Lower lobe of right lung (tissue), 2 donors: Measurements from ENCODE around the gene CSTF2T. TPM values are rescaled to one million over a fixed set of nuclear protein-coding genes. Genes with fewer than 3 reads are reported as not detected.

Experiments
- ATAC-seq, 2 donors: fragments of 200-7000 bp; cut with Tn5 transposase; one replicate each; pipeline ENCODE4 v1.9.1; 2020 to 2022; ENCODE audit warnings: mild to moderate bottlenecking in 2 of 2, moderate library complexity in 2 of 2
- DNase-seq: peaks from one replicate; pipeline ENCODE4 v3.0.0-alpha.2; 2020
- H3K27ac ChIP-seq: fragments of 200-600 bp; one replicate; pipeline ENCODE4 v1.8.0; 2022
- H3K27me3 ChIP-seq: fragments of 200-600 bp; one replicate; pipeline ENCODE4 v1.8.0; 2022; ENCODE audit warnings: low read depth
- H3K36me3 ChIP-seq: fragments of 200-600 bp; one replicate; pipeline ENCODE4 v1.8.0; 2022; ENCODE audit warnings: mild to moderate bottlenecking
- H3K4me1 ChIP-seq: fragments of 200-600 bp; one replicate; pipeline ENCODE4 v1.8.0; 2022
- H3K4me3 ChIP-seq: fragments of 200-600 bp; one replicate; pipeline ENCODE4 v1.8.0; 2022; ENCODE audit warnings: mild to moderate bottlenecking
- H3K9me3 ChIP-seq: fragments of 200-600 bp; one replicate; pipeline ENCODE4 v1.8.0; 2022
- intact Hi-C: fragments of 100-400 bp; cut with DNase I; formaldehyde crosslinking; loops from one replicate; pipeline ENCODE4 v1.11.0; 2022
- total RNA-seq: library from RNA; stranded (reverse); fragmentation: NEBNext Ultra II Directional; extraction: Animal tissue kit (Norgen Biotek cat#: 25700); gene quantifications from one replicate; pipeline ENCODE4 v1.2.1, GENCODE V29; 2021
- TF ChIP-seq, protein P1 (sequence below): fragments of 200-600 bp; IDR thresholded peaks from one replicate; pipeline ENCODE4 v1.8.0; 2022; ENCODE audit warnings: antibody characterized with exemption, mild to moderate bottlenecking
- donor health status: DM: no; HTN: yes; CAD: no; lungs with severe emphysema.

Gene CSTF2T
- total RNA-seq, 1 donor from 2014 or later: 16.4 TPM

DNA sequence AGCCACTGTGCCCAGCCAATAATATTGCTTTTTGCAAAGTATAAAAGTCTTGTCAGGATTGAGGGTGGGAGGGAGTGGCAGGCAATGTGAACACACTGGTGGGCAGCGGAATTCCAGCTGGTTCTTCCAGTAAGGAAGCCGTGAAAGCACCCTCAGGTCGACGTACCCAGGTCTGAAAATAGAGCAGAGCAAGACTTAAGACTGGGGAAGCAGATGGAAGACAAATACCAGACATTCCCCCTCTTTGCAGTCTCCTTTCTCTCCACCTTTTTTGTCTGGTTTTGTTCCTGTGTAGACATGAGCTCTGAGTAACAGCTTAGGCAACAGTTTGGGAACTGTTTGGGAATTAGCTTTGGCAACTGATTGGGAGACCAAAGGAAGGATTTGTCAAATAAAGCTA, 17.6 kb upstream of the CSTF2T start:
- intact Hi-C loops: no loop called here
- ATAC-seq (no peak), DNase-seq (no peak)
- TF ChIP-seq, protein P1, sequence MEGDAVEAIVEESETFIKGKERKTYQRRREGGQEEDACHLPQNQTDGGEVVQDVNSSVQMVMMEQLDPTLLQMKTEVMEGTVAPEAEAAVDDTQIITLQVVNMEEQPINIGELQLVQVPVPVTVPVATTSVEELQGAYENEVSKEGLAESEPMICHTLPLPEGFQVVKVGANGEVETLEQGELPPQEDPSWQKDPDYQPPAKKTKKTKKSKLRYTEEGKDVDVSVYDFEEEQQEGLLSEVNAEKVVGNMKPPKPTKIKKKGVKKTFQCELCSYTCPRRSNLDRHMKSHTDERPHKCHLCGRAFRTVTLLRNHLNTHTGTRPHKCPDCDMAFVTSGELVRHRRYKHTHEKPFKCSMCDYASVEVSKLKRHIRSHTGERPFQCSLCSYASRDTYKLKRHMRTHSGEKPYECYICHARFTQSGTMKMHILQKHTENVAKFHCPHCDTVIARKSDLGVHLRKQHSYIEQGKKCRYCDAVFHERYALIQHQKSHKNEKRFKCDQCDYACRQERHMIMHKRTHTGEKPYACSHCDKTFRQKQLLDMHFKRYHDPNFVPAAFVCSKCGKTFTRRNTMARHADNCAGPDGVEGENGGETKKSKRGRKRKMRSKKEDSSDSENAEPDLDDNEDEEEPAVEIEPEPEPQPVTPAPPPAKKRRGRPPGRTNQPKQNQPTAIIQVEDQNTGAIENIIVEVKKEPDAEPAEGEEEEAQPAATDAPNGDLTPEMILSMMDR: no peak
- Histone ChIP-seq H3K36me3 (no peaks in the 10 kb centered on the region), H3K4me1 (no peaks in the 10 kb centered on the region), H3K4me3 (no peak overlapping the region), H3K9me3 (no peaks in the 10 kb centered on the region), H3K27me3 (no peaks in the 10 kb centered on the region), H3K27ac (no peak overlapping the region)

DNA sequence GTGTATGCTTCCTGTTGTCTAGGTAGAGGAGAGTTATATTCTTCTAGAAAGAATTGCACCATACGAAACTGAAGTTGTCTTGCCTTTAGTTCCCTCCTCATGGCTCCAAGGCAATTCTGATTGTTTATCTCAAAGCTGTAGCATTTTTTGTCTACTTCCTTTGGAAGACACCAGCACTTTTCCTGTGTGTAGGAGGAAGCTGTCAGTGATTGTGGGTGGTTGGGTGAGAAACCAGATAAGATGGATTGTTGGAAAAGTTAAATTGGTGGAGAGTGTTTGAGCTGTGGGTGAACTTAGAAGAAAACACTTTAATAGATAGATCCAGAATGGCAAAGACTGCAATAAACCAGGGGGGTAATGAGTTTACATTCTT, 12.1 kb upstream of the CSTF2T start:
- Histone ChIP-seq H3K4me1 (no peaks in the 10 kb centered on the region), H3K27ac (no peak overlapping the region), H3K36me3 (no peaks in the 10 kb centered on the region), H3K27me3 (no peaks in the 10 kb centered on the region), H3K9me3 (no peaks in the 10 kb centered on the region), H3K4me3 (no peak overlapping the region)
- DNase-seq: no peak
- intact Hi-C loops: no loop called here
- no peak for ATAC-seq
- TF ChIP-seq, protein P1: no peak

DNA sequence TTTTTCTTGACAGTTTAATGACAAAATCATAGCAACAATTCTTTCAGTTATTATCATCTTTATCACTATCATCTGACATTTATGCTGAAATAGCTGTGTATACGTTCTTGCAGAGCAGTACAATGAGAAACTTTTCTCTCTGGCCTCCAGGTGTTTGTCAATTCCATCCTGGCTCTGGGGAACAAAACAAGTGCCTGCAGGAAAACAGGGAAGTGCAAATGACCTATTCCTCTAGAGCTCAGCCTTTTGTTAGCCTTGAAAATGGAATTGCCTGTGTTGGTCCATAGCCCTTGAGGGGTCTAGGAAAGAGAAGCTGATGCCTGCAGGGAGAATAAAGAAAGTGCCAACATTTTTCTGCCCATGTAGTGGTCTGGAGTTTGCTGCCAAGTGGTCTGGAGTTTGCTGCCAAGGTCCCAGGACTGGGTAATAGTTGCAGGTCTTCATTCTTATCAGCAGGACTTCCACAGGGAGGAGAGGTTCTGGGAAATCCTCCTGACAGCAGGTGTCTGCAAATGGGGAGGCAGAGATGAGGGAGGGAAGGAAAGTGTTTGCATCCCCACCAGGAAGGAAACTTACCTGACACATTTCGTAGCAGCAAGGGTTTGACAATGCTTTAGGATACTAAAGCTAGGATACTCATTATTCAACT, 10.1 kb upstream of the CSTF2T start:
- H3K27me3 ChIP-seq: no peaks in the 10 kb centered on the region
- no peaks in the 10 kb centered on the region for H3K9me3 ChIP-seq
- H3K36me3 ChIP-seq: no peaks in the 10 kb centered on the region
- TF ChIP-seq, protein P1: no peak
- DNase-seq (no peak), ATAC-seq (no peak)
- H3K4me3 ChIP-seq: no peak overlapping the region
- no peaks in the 10 kb centered on the region for H3K4me1 ChIP-seq
- H3K27ac ChIP-seq: no peak overlapping the region
- intact Hi-C loops: no loop called here

DNA sequence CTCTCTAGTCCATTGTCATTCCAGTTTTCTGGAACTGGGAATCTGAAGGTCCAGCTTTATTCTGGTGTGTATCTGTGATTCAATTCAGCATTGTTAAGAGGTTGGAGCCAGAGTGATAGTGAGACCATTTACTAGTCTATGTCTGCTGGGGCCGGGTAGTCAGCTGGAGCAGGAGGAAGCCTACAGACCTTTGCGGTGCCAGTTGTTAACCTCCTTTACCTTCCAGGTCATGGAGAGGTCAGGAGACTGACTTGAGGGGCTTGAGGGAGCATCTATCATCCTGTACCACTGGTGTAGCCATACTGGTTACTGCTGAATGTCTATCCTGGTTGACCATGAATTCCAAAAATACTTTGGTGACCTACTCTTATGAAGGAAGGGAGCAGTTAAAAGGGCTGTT, 9.2 kb upstream of the CSTF2T start:
- intact Hi-C loops: no loop called here
- no peak overlapping the region for H3K27ac ChIP-seq

DNA sequence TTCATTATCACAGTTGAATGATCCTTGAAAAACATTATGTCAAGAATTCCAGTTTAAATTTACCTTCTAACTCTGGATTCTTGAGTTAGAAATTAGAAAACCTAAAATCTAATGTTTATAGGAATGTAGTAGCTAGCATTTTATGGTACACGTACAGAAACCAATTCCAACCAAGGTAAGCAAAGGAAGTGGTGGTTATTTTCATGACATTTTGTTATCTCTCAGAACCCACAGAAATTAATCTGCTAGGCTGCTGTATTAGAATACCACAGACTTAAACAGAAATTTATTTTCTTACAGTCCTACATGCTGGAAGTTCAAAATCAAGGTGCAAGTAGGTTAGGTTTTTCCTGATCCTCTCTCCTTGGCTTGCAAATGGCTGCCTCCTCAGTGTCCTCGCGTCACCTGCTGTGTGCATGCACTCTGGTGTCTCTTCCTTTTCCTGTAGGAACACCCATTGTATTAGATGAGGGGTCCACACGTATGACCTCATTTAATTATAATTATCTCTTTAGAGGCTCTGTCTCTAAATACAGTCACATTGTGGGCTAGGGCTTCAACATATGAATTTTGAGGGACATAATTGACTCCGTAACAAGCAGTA, 8.5 kb upstream of the CSTF2T start:
- intact Hi-C loops: no loop called here
- Histone ChIP-seq H3K27me3 (no peaks in the 10 kb centered on the region), H3K27ac (no peak overlapping the region), H3K4me1 (no peaks in the 10 kb centered on the region), H3K4me3 (no peak overlapping the region), H3K36me3 (no peaks in the 10 kb centered on the region), H3K9me3 (no peaks in the 10 kb centered on the region)
- TF ChIP-seq, protein P1: no peak
- DNase-seq (no peak), ATAC-seq (no peak)

More for the DNA sequence above, 9.2 kb upstream of the CSTF2T start:
- no peaks in the 10 kb centered on the region for H3K9me3 ChIP-seq
- H3K27me3 ChIP-seq: no peaks in the 10 kb centered on the region
- no peaks in the 10 kb centered on the region for H3K36me3 ChIP-seq
- ATAC-seq (no peak), DNase-seq (no peak)
- TF ChIP-seq, protein P1: no peak
- no peaks in the 10 kb centered on the region for H3K4me1 ChIP-seq
- H3K4me3 ChIP-seq: no peak overlapping the region
